Karpas-422 (cell line): ENCODE results near the gene CCDC192. TPM values are rescaled to one million over a fixed set of nuclear protein-coding genes. Genes with fewer than 3 reads are reported as not detected.
"Not testable (repeated sequence)": the region's sequence is repeated elsewhere in the genome, so short reads cannot be mapped to it uniquely, and the experiment has no call there.

Source experiments
- DNase-seq: peaks from one replicate; pipeline ENCODE4 v3.0.0-alpha.2; 2015
- H2AFZ ChIP-seq: fragments of 200-600 bp; sonication (generic); 2 replicates; pipeline ENCODE4 v1.6.1; 2014; ENCODE audit warnings: antibody characterized with exemption, low read length, mixed read lengths
- H3K27ac ChIP-seq: fragments of 200-600 bp; sonication (generic); 2 replicates; pipeline ENCODE4 v1.5.1; 2014; ENCODE audit warnings: mild to moderate bottlenecking, low read length, moderate library complexity
- H3K27me3 ChIP-seq: fragments of 200-600 bp; sonication (generic); 2 replicates; pipeline ENCODE4 v1.6.1; 2014; ENCODE audit warnings: low read length, mixed read lengths
- H3K36me3 ChIP-seq: fragments of 200-600 bp; sonication (generic); 2 replicates; pipeline ENCODE4 v1.6.1; 2014; ENCODE audit warnings: low read length, mixed read lengths; ENCODE audit not compliant: insufficient read depth
- H3K4me1 ChIP-seq: fragments of 200-600 bp; sonication (generic); 2 replicates; pipeline ENCODE4 v1.6.1; 2014; ENCODE audit warnings: mild to moderate bottlenecking, low read length, mixed read lengths
- H3K4me2 ChIP-seq: fragments of 200-600 bp; sonication (generic); 2 replicates; pipeline ENCODE4 v1.6.1; 2014; ENCODE audit warnings: low read length, low read depth, mild to moderate bottlenecking; ENCODE audit not compliant: poor library complexity, severe bottlenecking
- H3K4me3 ChIP-seq: fragments of 200-600 bp; sonication (generic); 2 replicates; pipeline ENCODE4 v1.5.1; 2014; ENCODE audit warnings: mild to moderate bottlenecking, antibody characterized with exemption, low read length, mixed read lengths
- H3K79me2 ChIP-seq: fragments of 200-600 bp; sonication (generic); 2 replicates; pipeline ENCODE4 v1.6.1; 2014; ENCODE audit warnings: mild to moderate bottlenecking, low read length, mixed read lengths
- H3K9ac ChIP-seq: fragments of 200-600 bp; sonication (generic); 2 replicates; pipeline ENCODE4 v1.6.0; 2014; ENCODE audit warnings: low read length
- H3K9me2 ChIP-seq: fragments of 200-600 bp; sonication (generic), shearing (Covaris generic); replicated peaks from 2 replicates; pipeline ENCODE4 v1.6.0; 2014; ENCODE audit warnings: mild to moderate bottlenecking, low read length, moderate library complexity; ENCODE audit not compliant: insufficient read depth
- H3K9me3 ChIP-seq: fragments of 300-700, 200-600 bp; sonication (generic); 2 replicates; pipeline ENCODE4 v1.6.1; 2014; ENCODE audit warnings: low read length, mixed read lengths
- H4K20me1 ChIP-seq: fragments of 200-600 bp; sonication (generic); 2 replicates; pipeline ENCODE4 v1.6.1; 2014; ENCODE audit warnings: mild to moderate bottlenecking, antibody characterized with exemption, low read length, low read depth; ENCODE audit not compliant: insufficient read depth
- total RNA-seq: library from RNA; depleted of rRNA; stranded (reverse); fragments of >200 nt; shearing (Covaris generic); gene quantifications from 2 replicates; pipeline ENCODE4 v1.2.3, GENCODE V29; 2014; ENCODE audit warnings: low replicate concordance

Gene CCDC192
- total RNA-seq, 1 experiment from 2014 or later: not detected

GRCh38 chr5:127776477-127776876 is 73.3 kb downstream of the CCDC192 start:
- DNase-seq: no peak
- Histone ChIP-seq H3K4me1 (no peaks in the 10 kb centered on the region; the same call in 1 of the 2 replicates), H3K9ac (no peak overlapping the region), H3K9me2 (no peaks in the 10 kb centered on the region), H4K20me1 (no peaks in the 10 kb centered on the region), H3K4me2 (no peak overlapping the region), H2AFZ (no peak overlapping the region), H3K27ac (no peak overlapping the region), H3K4me3 (no peak overlapping the region), H3K36me3 (no peaks in the 10 kb centered on the region), H3K27me3 (no peaks in the 10 kb centered on the region), H3K79me2 (no peaks in the 10 kb centered on the region), H3K9me3 (no peaks in the 10 kb centered on the region)

- Histone ChIP-seq H3K9me2 (no peaks in the 10 kb centered on the region), H3K79me2 (no peaks in the 10 kb centered on the region), H3K4me1 (no peaks in the 10 kb centered on the region), H3K4me2 (no peak overlapping the region), H3K36me3 (no peaks in the 10 kb centered on the region), H3K27me3 (no peaks in the 10 kb centered on the region), H3K27ac (no peak overlapping the region), H2AFZ (no peak overlapping the region), H3K9ac (no peak overlapping the region), H3K9me3 (no peaks in the 10 kb centered on the region), H3K4me3 (no peak overlapping the region), H4K20me1 (no peaks in the 10 kb centered on the region)
- DNase-seq: no peak
Observed at GRCh38 chr5:127777957-127778356, 74.8 kb downstream of the CCDC192 start.

GRCh38 chr5:127782450-127782849 is 79.3 kb downstream of the CCDC192 start:
- H4K20me1 ChIP-seq, H3K9me2 ChIP-seq, H2AFZ ChIP-seq, H3K27ac ChIP-seq, H3K27me3 ChIP-seq, DNase-seq, H3K79me2 ChIP-seq, H3K9ac ChIP-seq, H3K9me3 ChIP-seq, H3K4me2 ChIP-seq, H3K4me3 ChIP-seq, H3K36me3 ChIP-seq: not testable (repeated sequence)
- peaks cover 19% of the 10 kb centered on the region for H3K4me1 ChIP-seq

GRCh38 chr5:127785098-127785927 is 82.1 kb downstream of the CCDC192 start:
- H3K27ac ChIP-seq: no peak overlapping the region

GRCh38 chr5:127791439-127791838 is 88.2 kb downstream of the CCDC192 start:
- Histone ChIP-seq H3K27me3 (no peaks in the 10 kb centered on the region), H4K20me1 (no peaks in the 10 kb centered on the region), H3K79me2 (no peaks in the 10 kb centered on the region), H3K36me3 (no peaks in the 10 kb centered on the region; the same call in 1 of the 2 replicates), H3K9me3 (peaks cover 10% of the 10 kb centered on the region), H3K9me2 (no peaks in the 10 kb centered on the region), H3K4me2 (no peak overlapping the region), H3K4me1 (peaks cover 2% of the 10 kb centered on the region), H3K27ac (no peak overlapping the region), H2AFZ (no peak overlapping the region), H3K4me3 (no peak overlapping the region), H3K9ac (no peak overlapping the region)
- no peak for DNase-seq

More at GRCh38 chr5:127785098-127785927, 82.1 kb downstream of the CCDC192 start:
- Histone ChIP-seq H3K9me3 (no peaks in the 10 kb centered on the region), H3K4me3 (peak overlapping the region; percentile 32; the same call in 1 of the 2 replicates), H3K36me3 (no peaks in the 10 kb centered on the region; the same call in 1 of the 2 replicates), H3K9ac (0 out of 2 replicates have a peak overlapping the region, but pooled peaks have one; percentile 5), H3K27me3 (no peaks in the 10 kb centered on the region), H3K4me1 (peaks cover 19% of the 10 kb centered on the region), H3K4me2 (peak overlapping the region; percentile 52), H3K9me2 (no peaks in the 10 kb centered on the region), H4K20me1 (no peaks in the 10 kb centered on the region), H2AFZ (peak overlapping the region; percentile 12; the same call in 1 of the 2 replicates), H3K79me2 (no peaks in the 10 kb centered on the region)
- DNase-seq: peak; percentile 55

- not testable (repeated sequence) for H3K4me1 ChIP-seq, H3K9ac ChIP-seq, H3K27ac ChIP-seq, H3K4me3 ChIP-seq, H3K79me2 ChIP-seq, H4K20me1 ChIP-seq, DNase-seq, H3K36me3 ChIP-seq, H3K9me2 ChIP-seq, H2AFZ ChIP-seq, H3K4me2 ChIP-seq, H3K27me3 ChIP-seq
- peaks cover 10% of the 10 kb centered on the region for H3K9me3 ChIP-seq
Observed at GRCh38 chr5:127791908-127792307, 88.7 kb downstream of the CCDC192 start.

- Histone ChIP-seq H3K9me2 (no peaks in the 10 kb centered on the region), H3K27ac (no peak overlapping the region), H3K27me3 (no peaks in the 10 kb centered on the region), H4K20me1 (no peaks in the 10 kb centered on the region), H2AFZ (no peak overlapping the region), H3K4me1 (no peaks in the 10 kb centered on the region), H3K79me2 (no peaks in the 10 kb centered on the region), H3K9me3 (peaks cover 10% of the 10 kb centered on the region), H3K9ac (no peak overlapping the region), H3K4me3 (no peak overlapping the region), H3K4me2 (no peak overlapping the region), H3K36me3 (no peaks in the 10 kb centered on the region; the same call in 1 of the 2 replicates)
- no peak for DNase-seq
Observed at GRCh38 chr5:127793052-127793451, 89.9 kb downstream of the CCDC192 start.

GRCh38 chr5:127793879-127794278 is 90.7 kb downstream of the CCDC192 start:
- no peaks in the 10 kb centered on the region for H3K79me2 ChIP-seq
- H3K36me3 ChIP-seq: no peaks in the 10 kb centered on the region; the same call in 1 of the 2 replicates
- H3K27me3 ChIP-seq: no peaks in the 10 kb centered on the region
- H3K9me3 ChIP-seq: peaks cover 10% of the 10 kb centered on the region
- no peak for DNase-seq
- H3K4me3 ChIP-seq: no peak overlapping the region
- no peaks in the 10 kb centered on the region for H4K20me1 ChIP-seq
- no peak overlapping the region for H3K9ac ChIP-seq
- no peaks in the 10 kb centered on the region for H3K9me2 ChIP-seq
- peak overlapping the region; percentile 44; the same call in 1 of the 2 replicates for H2AFZ ChIP-seq
- no peak overlapping the region for H3K27ac ChIP-seq
- H3K4me2 ChIP-seq: no peak overlapping the region
- H3K4me1 ChIP-seq: peaks cover 2% of the 10 kb centered on the region
